Liver (tissue), 9 donors: ENCODE results near the gene ATP2C1. TPM values are rescaled to one million over a fixed set of nuclear protein-coding genes. Genes with fewer than 3 reads are reported as not detected.

Source experiments
- DNase-seq: peaks from one replicate; pipeline ENCODE4 v3.0.0-alpha.2; 2017; ENCODE audit warnings: low spot score
- H3K27ac ChIP-seq, 2 donors: one replicate each; pipeline ENCODE4 v1.7.0; 2013; ENCODE audit warnings: inconsistent platforms in 2 of 2, low read length in 2 of 2, control low read depth in 1 of 2, low read depth in 1 of 2, mild to moderate bottlenecking in 1 of 2
- H3K27me3 ChIP-seq, 4 donors: one replicate each; pipeline versions ENCODE4 v1.6.1 to v1.7.0; 2013; ENCODE audit warnings: low read length in 3 of 4, inconsistent platforms in 1 of 4, mild to moderate bottlenecking in 1 of 4, moderate library complexity in 1 of 4; ENCODE audit not compliant: control insufficient read depth in 4 of 4, insufficient read depth in 4 of 4
- H3K36me3 ChIP-seq, 4 donors: one replicate each; pipeline versions ENCODE4 v1.6.1 to v1.7.0; 2013; ENCODE audit warnings: low read length in 3 of 4, mild to moderate bottlenecking in 3 of 4, low read depth in 1 of 4, moderate library complexity in 1 of 4; ENCODE audit not compliant: control insufficient read depth in 4 of 4, insufficient read depth in 3 of 4
- H3K4me1 ChIP-seq, 4 donors: one replicate each; pipeline versions ENCODE4 v1.6.1 to v1.7.0; 2013; ENCODE audit warnings: low read length in 3 of 4, mild to moderate bottlenecking in 3 of 4, moderate library complexity in 1 of 4; ENCODE audit not compliant: control insufficient read depth in 4 of 4, insufficient read depth in 4 of 4
- H3K4me3 ChIP-seq, 3 donors: one replicate each; pipeline versions ENCODE4 v1.6.1 to v1.7.0; 2013; ENCODE audit warnings: low read length in 3 of 3, control low read depth in 1 of 3, low read depth in 1 of 3, mild to moderate bottlenecking in 1 of 3
- H3K9ac ChIP-seq, 2 donors: one replicate each; pipeline ENCODE4 v1.7.0; 2013; ENCODE audit warnings: low read length in 2 of 2, mild to moderate bottlenecking in 2 of 2, moderate library complexity in 2 of 2, control low read depth in 1 of 2, low read depth in 1 of 2
- H3K9me3 ChIP-seq, 4 donors: one replicate each; pipeline versions ENCODE4 v1.6.1 to v1.7.0; 2013; ENCODE audit warnings: low read length in 3 of 4; ENCODE audit not compliant: control insufficient read depth in 4 of 4
- ATF3 ChIP-seq: IDR thresholded peaks from 2 replicates; pipeline ENCODE4 v1.6.1; 2016; ENCODE audit warnings: antibody characterized with exemption
- EGR1 ChIP-seq, 2 donors: IDR thresholded peaks; 2 replicates each; pipeline ENCODE4 v1.6.1; 2016 to 2018; ENCODE audit warnings: antibody characterized with exemption in 2 of 2, low read depth in 2 of 2
- FOXA2 ChIP-seq: IDR thresholded peaks from 2 replicates; pipeline ENCODE4 v1.6.1; 2016; ENCODE audit warnings: antibody characterized with exemption
- GABPA ChIP-seq, 2 donors: IDR thresholded peaks in 1 of 2; conservative IDR thresholded peaks in 1 of 2; 2 replicates each; pipeline ENCODE4 v1.6.1; 2016; ENCODE audit warnings: antibody characterized with exemption in 2 of 2, mild to moderate bottlenecking in 1 of 2, moderate library complexity in 1 of 2
- HNF4A ChIP-seq, 2 donors: conservative IDR thresholded peaks; 2 replicates each; pipeline ENCODE4 v1.6.1; 2016; ENCODE audit warnings: antibody characterized with exemption in 2 of 2, mild to moderate bottlenecking in 2 of 2
- HNF4G ChIP-seq: IDR thresholded peaks from 2 replicates; pipeline ENCODE4 v1.6.1; 2016; ENCODE audit warnings: antibody characterized with exemption
- JUND ChIP-seq, 2 donors: IDR thresholded peaks; 2 replicates each; pipeline ENCODE4 v1.6.1; 2016; ENCODE audit warnings: antibody characterized with exemption in 2 of 2
- RAD21 ChIP-seq, 2 donors: IDR thresholded peaks; 2 replicates each; pipeline ENCODE4 v1.6.1; 2016; ENCODE audit warnings: antibody characterized with exemption in 2 of 2, mild to moderate bottlenecking in 2 of 2
- REST ChIP-seq: IDR thresholded peaks from 2 replicates; pipeline ENCODE4 v1.6.1; 2016; ENCODE audit warnings: antibody characterized with exemption, mild to moderate bottlenecking
- RXRA ChIP-seq, 2 donors: IDR thresholded peaks; 2 replicates each; pipeline ENCODE4 v1.6.1; 2017 to 2018; ENCODE audit warnings: antibody characterized with exemption in 2 of 2, mild to moderate bottlenecking in 1 of 2
- SP1 ChIP-seq: IDR thresholded peaks from 2 replicates; pipeline ENCODE4 v1.6.1; 2018; ENCODE audit warnings: antibody characterized with exemption, mild to moderate bottlenecking
- TAF1 ChIP-seq: conservative IDR thresholded peaks from 2 replicates; pipeline ENCODE4 v1.6.1; 2016; ENCODE audit warnings: antibody characterized with exemption, mild to moderate bottlenecking
- YY1 ChIP-seq: IDR thresholded peaks from 2 replicates; pipeline ENCODE4 v1.6.1; 2016; ENCODE audit warnings: antibody characterized with exemption, mild to moderate bottlenecking
- ZBTB33 ChIP-seq: IDR thresholded peaks from 2 replicates; pipeline ENCODE4 v1.6.1; 2016; ENCODE audit warnings: antibody characterized with exemption
- WGBS: extraction: QIAGEN DNeasy Blood & Tissue Kit; methylation state at CpG from one replicate; pipeline ENCODE4 v1.1.7; 2013; 5-methylcytosine and 5-hydroxymethylcytosine counted together
- polyA plus RNA-seq, 2 donors: library from polyadenylated mRNA; stranded (reverse) in 1 of 2; unstranded in 1 of 2; fragments of 200-250 nt in 1 of 2; fragments of >200 nt in 1 of 2; fragmentation: Nextera tagmentation in 1 of 2; extraction: Ambion mirVana in 1 of 2; gene quantifications; one replicate each; pipeline versions ENCODE4 v1.2.1 to v1.2.3, GENCODE V29; 2013 to 2015
- total RNA-seq, 2 donors: library from RNA; depleted of rRNA; stranded (reverse); fragments of >200 nt; gene quantifications; one replicate each; pipeline ENCODE4 v1.2.3, GENCODE V29; 2014
- TF ChIP-seq, protein P1 (sequence below): fragments of 150-350 bp; IDR thresholded peaks from 2 replicates; pipeline ENCODE4 v1.5.1; 2017; ENCODE audit warnings: improper control_type of control experiment, low read depth, low read length; ENCODE audit not compliant: missing input control
- TF ChIP-seq, protein P2 (sequence below): IDR thresholded peaks from 2 replicates; pipeline ENCODE4 v1.6.1; 2016; ENCODE audit warnings: antibody characterized with exemption
- donor health status: healthy.
- donor health status: healthy.
- donor health status: healthy.
- donor health status: healthy.
- donor health status: healthy.

ATP2C1 gene
- total and polyA plus RNA-seq, 4 donors = 10.5 to 45.1 (median 25.2) TPM

DNA sequence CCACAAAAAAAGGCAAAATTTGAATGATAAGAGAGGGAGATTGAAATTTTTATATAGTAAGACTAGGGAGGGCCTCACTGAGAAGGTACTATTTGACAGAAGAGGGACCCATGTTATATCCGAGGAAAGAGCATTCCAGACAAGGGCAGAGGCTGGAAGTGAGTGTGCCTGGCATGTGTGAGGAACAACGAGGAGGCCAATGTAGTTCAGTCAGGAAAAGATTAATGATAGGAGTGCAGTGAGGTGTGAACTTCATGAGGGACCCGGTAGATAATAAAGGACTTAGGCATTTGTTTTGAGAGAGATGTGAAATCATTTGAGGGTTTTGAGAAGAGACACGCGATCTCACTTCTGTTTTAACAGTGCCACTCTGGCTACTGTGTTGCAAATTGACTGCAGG, 96.4 kb downstream of the ATP2C1 start:
- no peak for DNase-seq
- no peak for TF ChIP-seq YY1
- no peak for TF ChIP-seq RAD21 (IDR thresholded peaks at IDR 0.05)
- TF ChIP-seq ATF3 = no peak
- no peak for TF ChIP-seq GABPA (IDR thresholded peaks at IDR 0.05 in 1 of 2, conservative IDR thresholded peaks at IDR 0.05 in 1 of 2)
- no peak for TF ChIP-seq JUND (IDR thresholded peaks at IDR 0.05)
- TF ChIP-seq HNF4G = no peak
- no peak for TF ChIP-seq HNF4A (conservative IDR thresholded peaks at IDR 0.05)
- TF ChIP-seq TAF1 = no peak
- TF ChIP-seq, protein P1, sequence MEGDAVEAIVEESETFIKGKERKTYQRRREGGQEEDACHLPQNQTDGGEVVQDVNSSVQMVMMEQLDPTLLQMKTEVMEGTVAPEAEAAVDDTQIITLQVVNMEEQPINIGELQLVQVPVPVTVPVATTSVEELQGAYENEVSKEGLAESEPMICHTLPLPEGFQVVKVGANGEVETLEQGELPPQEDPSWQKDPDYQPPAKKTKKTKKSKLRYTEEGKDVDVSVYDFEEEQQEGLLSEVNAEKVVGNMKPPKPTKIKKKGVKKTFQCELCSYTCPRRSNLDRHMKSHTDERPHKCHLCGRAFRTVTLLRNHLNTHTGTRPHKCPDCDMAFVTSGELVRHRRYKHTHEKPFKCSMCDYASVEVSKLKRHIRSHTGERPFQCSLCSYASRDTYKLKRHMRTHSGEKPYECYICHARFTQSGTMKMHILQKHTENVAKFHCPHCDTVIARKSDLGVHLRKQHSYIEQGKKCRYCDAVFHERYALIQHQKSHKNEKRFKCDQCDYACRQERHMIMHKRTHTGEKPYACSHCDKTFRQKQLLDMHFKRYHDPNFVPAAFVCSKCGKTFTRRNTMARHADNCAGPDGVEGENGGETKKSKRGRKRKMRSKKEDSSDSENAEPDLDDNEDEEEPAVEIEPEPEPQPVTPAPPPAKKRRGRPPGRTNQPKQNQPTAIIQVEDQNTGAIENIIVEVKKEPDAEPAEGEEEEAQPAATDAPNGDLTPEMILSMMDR = no peak
- no peak for TF ChIP-seq RXRA (IDR thresholded peaks at IDR 0.05)
- TF ChIP-seq ZBTB33 = no peak
- no peak for TF ChIP-seq SP1
- no peak for TF ChIP-seq EGR1 (IDR thresholded peaks at IDR 0.05; ENCODE audit: low read depth in 2 of 2)
- TF ChIP-seq REST = no peak
- no peak for TF ChIP-seq FOXA2
- 75% methylated on average over 5 of the region's 5 CpGs for WGBS
- Histone ChIP-seq H3K4me1 (no peaks in the 10 kb centered on the region), H3K4me3 (no peak overlapping the region), H3K27ac (no peak overlapping the region), H3K9ac (no peak overlapping the region), H3K9me3 (no peaks in the 10 kb centered on the region), H3K36me3 (peaks cover 0 to 8% (median 3%) of the 10 kb centered on the region in 4 donors), H3K27me3 (no peaks in the 10 kb centered on the region)

- DNase-seq = no peak
- Histone ChIP-seq H3K27me3 (no peaks in the 10 kb centered on the region), H3K4me3 (no peak overlapping the region), H3K9me3 (no peaks in the 10 kb centered on the region), H3K4me1 (no peaks in the 10 kb centered on the region), H3K36me3 (peaks cover 0 to 8% (median 3%) of the 10 kb centered on the region in 4 donors), H3K9ac (no peak overlapping the region), H3K27ac (no peak overlapping the region)
- WGBS = 97% methylated on average over 5 of the region's 5 CpGs
- TF ChIP-seq, protein P2, sequence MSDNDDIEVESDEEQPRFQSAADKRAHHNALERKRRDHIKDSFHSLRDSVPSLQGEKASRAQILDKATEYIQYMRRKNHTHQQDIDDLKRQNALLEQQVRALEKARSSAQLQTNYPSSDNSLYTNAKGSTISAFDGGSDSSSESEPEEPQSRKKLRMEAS = no peak
- TF ChIP-seq SP1 = no peak
- TF ChIP-seq JUND (IDR thresholded peaks at IDR 0.05) = no peak
- TF ChIP-seq HNF4A (conservative IDR thresholded peaks at IDR 0.05) = no peak
- no peak for TF ChIP-seq HNF4G
- TF ChIP-seq FOXA2 = no peak
- no peak for TF ChIP-seq TAF1
- no peak for TF ChIP-seq RXRA (IDR thresholded peaks at IDR 0.05)
- no peak for TF ChIP-seq ATF3
- no peak for TF ChIP-seq RAD21 (IDR thresholded peaks at IDR 0.05)
- no peak for TF ChIP-seq EGR1 (IDR thresholded peaks at IDR 0.05; ENCODE audit: low read depth in 2 of 2)
- no peak for TF ChIP-seq REST
- TF ChIP-seq, protein P1 = no peak
Measured at GRCh38 chr3:130991126-130991525, 97.2 kb downstream of the ATP2C1 start.
